ENCODE measurements around the gene RTN3.

Gene RTN3

GRCh38 chr11:63761188-63761587 lies 79.9 kb downstream of the RTN3 start:
- H3K9me3 Mint-ChIP-seq = no peaks in the 10 kb centered on the region
- H3K27me3 Mint-ChIP-seq (ENCODE audit: low read depth, poor library complexity) = no peaks in the 10 kb centered on the region
- peaks cover 35% of the 10 kb centered on the region for H3K4me1 Mint-ChIP-seq
- no peak for TF ChIP-seq CTCF (IDR thresholded peaks at IDR 0.05)
- DNase-seq = no peak
- peak overlapping the region; percentile 85 for H3K4me3 Mint-ChIP-seq
- peaks cover 27% of the 10 kb centered on the region for H3K36me3 Mint-ChIP-seq (ENCODE audit: low read depth)
- no peak overlapping the region for H3K27ac Mint-ChIP-seq

GRCh38 chr11:63761931-63762653 lies 80.8 kb downstream of the RTN3 start:
- peaks cover 19% of the 10 kb centered on the region for H3K36me3 Mint-ChIP-seq (ENCODE audit: low read depth)
- H3K9me3 Mint-ChIP-seq = no peaks in the 10 kb centered on the region
- H3K4me3 Mint-ChIP-seq = peak overlapping the region; percentile 85
- H3K4me1 Mint-ChIP-seq = peaks cover 44% of the 10 kb centered on the region
- peak; percentile 40 for DNase-seq
- H3K27me3 Mint-ChIP-seq (ENCODE audit: low read depth, poor library complexity) = no peaks in the 10 kb centered on the region
- TF ChIP-seq CTCF (IDR thresholded peaks at IDR 0.05) = no peak
- H3K27ac Mint-ChIP-seq = peak overlapping the region; percentile 30

GRCh38 chr11:63762654-63763495 lies 81.6 kb downstream of the RTN3 start:
- TF ChIP-seq CTCF (IDR thresholded peaks at IDR 0.05) = no peak
- peak; percentile 67 for DNase-seq
- H3K27ac Mint-ChIP-seq = no peak overlapping the region
- H3K4me1 Mint-ChIP-seq = peaks cover 51% of the 10 kb centered on the region
- H3K4me3 Mint-ChIP-seq = peak overlapping the region; percentile 85
- no peaks in the 10 kb centered on the region for H3K9me3 Mint-ChIP-seq
- H3K36me3 Mint-ChIP-seq (ENCODE audit: low read depth) = peaks cover 14% of the 10 kb centered on the region
- no peaks in the 10 kb centered on the region for H3K27me3 Mint-ChIP-seq (ENCODE audit: low read depth, poor library complexity)

GRCh38 chr11:63763496-63764339 lies 82.4 kb downstream of the RTN3 start:
- peak; percentile 65 for DNase-seq
- Mint-ChIP-seq H3K4me1 (peaks cover 51% of the 10 kb centered on the region), H3K27ac (no peak overlapping the region), H3K9me3 (no peaks in the 10 kb centered on the region), H3K27me3 (ENCODE audit: low read depth, poor library complexity) (no peaks in the 10 kb centered on the region), H3K36me3 (ENCODE audit: low read depth) (peaks cover 5% of the 10 kb centered on the region), H3K4me3 (peak overlapping the region; percentile 69)
- TF ChIP-seq CTCF (IDR thresholded peaks at IDR 0.05) = no peak

GRCh38 chr11:63764340-63764678 lies 83.0 kb downstream of the RTN3 start:
- TF ChIP-seq CTCF (IDR thresholded peaks at IDR 0.05) = no peak
- Mint-ChIP-seq H3K27me3 (ENCODE audit: low read depth, poor library complexity) (no peaks in the 10 kb centered on the region), H3K4me3 (peak overlapping the region; percentile 45), H3K4me1 (peaks cover 51% of the 10 kb centered on the region), H3K27ac (no peak overlapping the region), H3K9me3 (no peaks in the 10 kb centered on the region), H3K36me3 (ENCODE audit: low read depth) (peaks cover under 1% of the 10 kb centered on the region)
- DNase-seq = no peak
